Measurements from ENCODE around the gene AFDN.

Gene AFDN

GRCh38 chr6:167843023-167843422 is 16.3 kb downstream of the AFDN start:
- no peak for DNase-seq

DNA sequence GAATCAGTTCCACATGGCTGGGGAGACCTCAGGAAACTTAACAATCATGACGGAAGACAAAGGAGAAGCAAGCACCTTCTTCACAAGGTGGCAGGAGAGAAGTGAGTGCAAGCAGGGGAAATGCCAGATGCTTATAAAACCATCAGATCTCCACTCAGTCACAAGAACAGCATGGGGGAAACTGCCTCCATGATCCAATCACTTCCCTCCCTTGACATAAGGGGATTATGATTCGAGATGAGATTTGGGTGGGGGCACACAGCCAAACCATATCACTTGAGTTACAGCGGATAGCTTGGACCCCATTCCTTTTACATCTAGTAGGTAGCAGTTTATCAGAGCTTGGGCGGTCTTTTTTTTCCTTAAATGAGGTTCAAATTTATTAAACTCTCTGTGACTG is 19.1 kb downstream of the AFDN start:
- DNase-seq: no peak

GRCh38 chr6:167846997-167847606 is 20.4 kb downstream of the AFDN start:
- DNase-seq: no peak

DNA sequence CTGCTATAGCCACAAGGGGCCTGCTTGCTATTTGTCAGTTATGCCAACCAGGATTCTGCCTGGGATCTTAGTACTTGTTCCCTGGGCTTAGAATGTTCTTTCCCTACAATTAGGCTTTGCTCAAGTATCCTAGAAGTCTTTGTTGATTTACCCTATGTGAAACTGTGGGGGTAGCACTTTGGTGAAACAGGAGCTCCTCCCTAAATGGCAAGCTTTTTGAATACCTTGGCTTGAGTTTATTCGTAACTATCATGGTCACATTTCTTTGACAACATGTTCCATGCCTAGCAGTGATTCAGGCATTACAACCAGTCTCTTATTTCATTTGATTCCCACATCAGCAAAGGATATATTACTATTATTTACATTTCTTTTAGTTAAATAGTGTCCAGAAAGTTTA is 21.2 kb downstream of the AFDN start:
- DNase-seq: no peak

- DNase-seq: no peak
Measured at GRCh38 chr6:167848783-167849182, 22.1 kb downstream of the AFDN start.

DNA sequence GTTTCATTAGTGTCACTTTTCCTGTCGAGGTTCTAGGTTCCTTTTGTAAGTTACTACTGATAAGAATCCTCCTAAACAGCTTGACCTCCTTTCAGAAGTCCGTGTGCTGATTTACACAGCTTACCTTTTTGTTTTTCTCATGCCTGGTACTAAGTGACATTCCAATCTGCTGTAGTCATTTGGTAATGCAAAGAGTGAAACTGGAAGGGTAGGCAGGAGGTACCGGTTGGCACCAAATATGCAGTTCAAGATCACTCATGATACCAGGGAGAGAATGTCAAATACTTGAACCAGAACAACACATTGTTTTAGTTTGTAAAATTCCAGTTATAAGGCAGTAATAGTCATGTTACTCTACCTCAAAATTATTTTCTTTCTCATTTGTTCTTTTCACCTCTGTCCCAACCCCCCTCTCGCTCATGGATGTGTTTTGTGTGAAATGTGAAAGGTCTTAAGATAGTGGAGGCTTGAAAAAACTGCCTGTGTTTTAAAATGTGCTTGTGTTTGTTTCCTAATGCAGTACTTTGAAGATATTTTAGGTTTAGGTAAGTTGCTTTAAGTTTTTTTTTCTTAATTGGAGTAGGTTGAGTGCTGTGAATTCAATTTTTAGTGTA is 23.2 kb downstream of the AFDN start:
- no peak for DNase-seq

DNA sequence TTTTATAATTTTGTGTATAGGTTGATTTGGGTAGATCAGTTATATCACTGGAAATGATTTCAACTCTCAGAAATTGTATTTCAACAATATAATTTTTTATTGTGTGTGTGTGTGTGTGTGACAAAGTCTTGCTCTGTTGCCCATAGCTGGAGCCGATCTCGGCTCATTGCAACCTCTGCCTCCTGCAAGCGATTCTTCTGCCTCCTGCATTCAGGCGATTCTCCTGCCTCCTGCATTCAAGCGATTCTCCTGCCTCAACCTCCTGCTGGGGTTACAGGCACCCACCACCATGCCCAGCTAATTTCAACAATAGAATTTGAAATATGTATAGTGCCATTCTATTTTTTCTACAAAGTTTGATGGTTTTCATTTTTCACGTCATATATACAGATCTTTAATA is 24.1 kb downstream of the AFDN start:
- no peak for DNase-seq

DNA sequence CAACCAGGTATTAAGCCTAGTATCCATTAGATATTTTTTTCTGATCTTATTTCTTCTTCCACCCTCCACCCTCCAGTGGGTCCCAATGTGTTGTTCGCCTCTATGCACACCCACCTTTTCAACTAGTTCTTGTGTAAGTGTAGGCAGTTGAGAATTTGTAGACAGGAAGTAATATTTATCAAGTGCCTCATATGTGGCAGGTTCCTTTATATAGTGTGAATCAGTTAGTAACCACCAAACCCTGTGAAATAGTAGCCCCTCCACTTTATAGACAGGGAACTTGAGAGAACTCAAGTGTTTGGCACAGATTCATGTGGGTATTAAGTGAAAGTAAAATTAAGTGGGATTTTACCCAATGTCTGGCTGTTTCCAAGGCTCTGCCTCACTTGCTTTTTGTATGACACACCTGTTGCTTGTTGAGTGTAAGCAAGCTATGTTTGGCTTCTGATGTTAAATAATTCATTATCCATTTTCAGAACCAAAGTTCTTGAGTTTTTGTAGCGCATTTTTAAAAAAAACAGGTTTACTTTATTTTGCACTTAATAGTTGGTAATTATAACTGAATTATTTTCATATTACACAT is 24.8 kb downstream of the AFDN start:
- no peak for DNase-seq

- peak in 1 of 2 experiments; percentile 4 for DNase-seq
Measured at GRCh38 chr6:167855825-167856425, 29.2 kb downstream of the AFDN start.

- no peak for DNase-seq
Measured at GRCh38 chr6:167856474-167856873, 29.8 kb downstream of the AFDN start.

DNA sequence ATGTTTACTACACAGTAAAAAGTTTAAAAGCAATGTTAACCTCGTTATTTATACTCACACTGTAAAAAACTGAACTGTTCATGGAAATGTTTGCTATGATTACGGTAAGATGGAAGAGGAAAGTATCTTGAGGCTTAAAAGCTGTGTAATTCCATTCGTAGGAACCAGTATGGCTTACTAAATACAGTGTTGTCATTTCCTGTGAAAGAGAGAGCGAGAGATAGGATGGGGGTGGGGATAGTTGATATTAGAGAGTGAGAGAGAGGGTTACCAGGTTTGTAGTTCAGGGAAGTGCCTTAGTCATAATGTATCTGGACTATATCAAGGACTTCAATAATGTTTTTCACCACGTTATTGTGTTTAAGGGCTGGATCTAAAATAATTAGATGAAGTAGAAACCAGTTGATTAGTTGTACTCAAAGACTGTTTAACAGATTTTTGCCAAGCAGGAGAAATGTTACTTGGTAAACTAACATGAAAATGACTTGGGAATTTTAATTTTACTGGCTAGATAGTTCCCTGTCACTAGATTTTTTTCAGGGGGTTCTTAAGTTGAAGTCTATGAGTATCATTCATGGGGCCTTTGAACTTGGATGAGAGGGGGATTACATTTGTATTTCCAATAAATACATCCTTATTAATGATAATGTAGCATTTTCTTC is 30.4 kb downstream of the AFDN start:
- DNase-seq: no peak

- no peak for DNase-seq
Measured at GRCh38 chr6:167858086-167858591, 31.4 kb downstream of the AFDN start.

DNA sequence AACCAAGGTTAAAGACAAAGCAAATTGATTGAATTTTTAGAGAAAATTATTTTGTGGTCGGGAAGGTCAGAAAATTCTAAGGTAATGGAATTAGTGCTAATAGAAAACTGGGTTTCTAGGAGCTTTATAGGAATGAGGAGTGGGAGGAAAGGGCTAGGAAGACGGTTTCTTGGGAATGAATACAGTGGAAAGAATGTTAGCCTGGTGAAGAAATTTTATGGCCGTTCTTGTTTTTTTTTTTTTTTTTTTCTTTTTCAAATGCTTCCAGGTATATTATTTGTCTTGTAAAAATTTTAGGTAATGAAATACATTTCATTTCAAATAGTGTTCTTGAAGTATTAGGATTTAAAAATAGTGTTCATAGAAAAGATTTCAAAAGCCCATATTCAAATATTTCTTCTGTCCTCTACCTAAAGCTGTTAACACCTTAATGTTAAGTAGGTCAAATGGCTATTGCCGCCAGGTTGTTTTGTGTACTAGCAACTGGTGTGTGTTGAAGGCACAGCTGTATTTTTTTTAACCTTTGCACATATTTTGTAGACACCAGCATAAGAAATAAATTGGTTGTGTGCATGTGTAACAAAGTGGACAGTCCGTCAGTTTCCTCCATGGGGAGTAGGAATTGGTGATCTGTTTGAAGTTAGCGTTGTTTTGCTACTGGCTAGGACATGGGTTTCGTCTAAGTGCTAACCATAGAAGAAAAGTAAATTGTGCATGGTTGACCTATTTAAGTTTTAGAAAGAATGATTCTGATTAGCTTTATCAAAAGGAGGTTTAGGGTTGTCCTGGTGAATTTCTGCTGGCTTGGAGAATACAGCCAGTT is 32.3 kb downstream of the AFDN start:
- DNase-seq: no peak

DNA sequence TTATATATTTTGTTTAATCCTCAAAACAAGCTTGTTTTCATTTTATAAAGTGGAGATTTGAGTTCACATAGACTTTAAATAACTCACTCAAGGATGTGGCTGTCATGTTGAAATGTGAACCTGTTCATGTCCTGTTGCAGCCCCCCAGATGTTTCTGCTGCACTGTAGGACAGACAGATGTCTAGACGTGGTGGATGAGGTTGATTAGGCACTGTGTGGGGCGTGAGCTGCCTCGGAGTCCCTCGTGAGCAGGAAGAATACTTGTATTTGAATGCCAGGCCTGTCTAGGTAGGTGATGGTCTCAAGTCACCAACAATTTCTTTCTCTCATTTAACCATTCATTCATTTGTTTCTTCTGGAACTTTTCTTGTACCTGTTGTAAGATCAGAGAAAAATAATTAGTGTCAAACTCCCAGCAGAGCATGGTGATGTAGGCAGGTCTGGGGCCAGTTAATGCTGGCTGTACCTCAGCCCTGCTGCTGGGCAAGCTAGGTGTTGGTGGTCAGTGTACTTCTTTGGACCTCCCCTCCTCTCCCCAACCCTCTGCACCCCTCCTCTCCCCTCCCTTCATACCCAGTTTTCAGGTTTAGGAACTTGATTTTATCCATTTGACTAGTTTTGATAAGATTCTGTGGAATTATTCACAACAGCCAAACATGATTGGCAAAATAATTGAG is 34.0 kb downstream of the AFDN start:
- DNase-seq: no peak

GRCh38 chr6:167861424-167861823 is 34.7 kb downstream of the AFDN start:
- DNase-seq: no peak

DNA sequence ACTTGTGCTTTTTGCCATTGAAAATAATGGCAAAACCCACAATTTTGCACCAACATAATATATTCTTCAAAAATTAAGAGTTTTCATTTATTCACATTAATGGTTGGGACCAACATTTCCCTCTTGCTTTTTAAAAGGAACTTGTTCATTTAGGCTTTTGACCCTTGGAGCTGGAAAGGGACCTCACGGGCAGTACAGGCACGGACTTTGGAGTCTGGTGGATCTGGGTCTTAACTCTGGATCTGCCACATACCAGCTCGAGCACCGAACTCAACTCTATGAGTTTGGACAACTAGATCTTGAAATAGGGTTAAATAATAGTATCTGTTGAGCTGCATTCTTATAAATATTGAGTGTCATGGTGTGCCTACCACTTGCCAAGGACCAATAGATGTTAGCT is 37.2 kb downstream of the AFDN start:
- DNase-seq: no peak

- no peak for DNase-seq
Measured at GRCh38 chr6:167866642-167867041, 39.9 kb downstream of the AFDN start.

- no peak for DNase-seq
Measured at GRCh38 chr6:167870321-167870720, 43.6 kb downstream of the AFDN start.

GRCh38 chr6:167872538-167873210 is 46.0 kb downstream of the AFDN start:
- DNase-seq: no peak

DNA sequence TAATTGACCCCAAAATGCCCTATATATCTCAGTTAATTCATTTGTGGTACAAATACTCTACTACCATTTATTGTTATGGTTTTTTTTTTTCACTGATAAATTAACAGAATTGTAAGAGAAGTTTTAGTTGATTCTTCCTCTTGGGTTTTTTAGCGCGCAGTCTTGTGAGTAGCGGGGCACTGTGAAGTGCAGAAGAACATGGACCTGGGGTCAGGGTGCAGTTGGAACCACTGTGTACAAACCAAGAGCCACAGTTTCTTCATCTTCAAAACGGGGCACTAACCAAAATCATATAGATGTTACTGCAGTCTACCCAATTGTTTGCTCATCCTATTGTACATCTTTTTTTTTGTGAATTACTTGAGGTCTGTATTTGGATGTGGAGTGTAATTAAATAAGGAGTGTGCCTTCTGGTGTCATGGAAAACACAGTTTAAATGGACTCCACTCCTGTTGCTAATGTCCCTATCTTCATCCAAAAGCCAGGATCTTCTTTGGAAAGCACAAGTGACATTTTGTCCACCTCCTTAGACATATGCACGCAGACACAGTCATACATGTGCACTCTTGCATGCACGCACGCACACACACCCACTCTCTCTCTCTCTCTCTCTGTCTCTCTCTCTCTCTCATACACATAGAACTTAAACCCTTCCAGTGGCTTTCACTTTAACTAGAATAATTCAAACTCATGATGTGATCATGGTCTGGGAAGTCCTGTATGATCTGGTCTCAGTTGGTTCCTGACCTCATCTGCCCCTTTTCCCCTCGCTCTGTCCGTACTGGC is 51.5 kb downstream of the AFDN start:
- DNase-seq: no peak

- DNase-seq: no peak
Measured at GRCh38 chr6:167879612-167880011, 52.9 kb downstream of the AFDN start.
